A673 (cell line): ENCODE results near the gene CCDC12.

Experiments
- CTCF ChIP-seq: fragments of 300-800, 200-600 bp; sonication (generic); conservative IDR thresholded peaks from 2 replicates; pipeline ENCODE4 v1.5.1; 2017; ENCODE audit warnings: low read depth, mild to moderate bottlenecking, antibody characterized with exemption, low read length, moderate library complexity, mixed read lengths
- EZH2 ChIP-seq: fragments of 200-600 bp; sonication (generic); IDR thresholded peaks from 2 replicates; pipeline ENCODE4 v1.6.1; 2017; ENCODE audit warnings: borderline replicate concordance, low read depth, mild to moderate bottlenecking, mixed read lengths, antibody characterized with exemption, low read length; ENCODE audit not compliant: poor library complexity, severe bottlenecking

GRCh38 chr3:46965151-46965550 is 11.4 kb downstream of the CCDC12 start:
- no peak for TF ChIP-seq EZH2
- no peak for TF ChIP-seq CTCF
